22Rv1 (cell line): ENCODE measurements around the gene DMC1.

ENCODE experiments used
- H3K27ac ChIP-seq: fragments of 450-650 bp; 2 replicates; pipeline ENCODE4 v1.5.1; 2017
- CTCF ChIP-seq: fragments of 450-650 bp; IDR thresholded peaks from 2 replicates; pipeline ENCODE4 v1.5.1; 2017; ENCODE audit warnings: mild to moderate bottlenecking
- ZFX ChIP-seq: fragments of 450-650 bp; IDR thresholded peaks from 2 replicates; pipeline ENCODE4 v1.6.1; 2017; ENCODE audit warnings: antibody characterized with exemption, borderline replicate concordance

Gene DMC1

GRCh38 chr22:38505541-38506117 is 64.4 kb downstream of the DMC1 start:
- H3K27ac ChIP-seq, result peak overlapping the region; percentile 99
- no peak for TF ChIP-seq ZFX
- no peak for TF ChIP-seq CTCF

GRCh38 chr22:38504731-38505540 is 65.0 kb downstream of the DMC1 start:
- no peak for TF ChIP-seq CTCF
- TF ChIP-seq ZFX, result no peak
- H3K27ac ChIP-seq, result peak overlapping the region; percentile 99

DNA sequence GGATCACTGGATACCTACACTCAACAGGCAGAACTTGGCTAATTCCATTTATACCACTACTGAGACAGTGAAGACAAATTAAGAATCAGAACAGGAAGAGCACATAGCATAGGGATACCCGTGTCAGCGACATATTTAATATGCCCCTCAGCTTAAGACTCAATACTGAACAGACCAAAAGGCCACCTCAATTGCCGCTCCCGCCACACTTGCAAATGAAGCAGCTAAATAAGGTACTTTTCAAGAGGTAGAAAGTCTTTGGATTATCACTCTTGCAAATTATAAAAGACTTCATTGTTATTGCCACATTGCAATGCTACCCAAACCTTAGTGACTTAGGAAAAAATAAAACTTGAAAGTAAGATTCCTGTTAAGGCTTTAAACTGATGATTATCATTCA is 67.0 kb downstream of the DMC1 start:
- peak overlapping the region; percentile 7; the same call in 1 of the 2 replicates for H3K27ac ChIP-seq
- TF ChIP-seq ZFX (no peak), CTCF (no peak)

DNA sequence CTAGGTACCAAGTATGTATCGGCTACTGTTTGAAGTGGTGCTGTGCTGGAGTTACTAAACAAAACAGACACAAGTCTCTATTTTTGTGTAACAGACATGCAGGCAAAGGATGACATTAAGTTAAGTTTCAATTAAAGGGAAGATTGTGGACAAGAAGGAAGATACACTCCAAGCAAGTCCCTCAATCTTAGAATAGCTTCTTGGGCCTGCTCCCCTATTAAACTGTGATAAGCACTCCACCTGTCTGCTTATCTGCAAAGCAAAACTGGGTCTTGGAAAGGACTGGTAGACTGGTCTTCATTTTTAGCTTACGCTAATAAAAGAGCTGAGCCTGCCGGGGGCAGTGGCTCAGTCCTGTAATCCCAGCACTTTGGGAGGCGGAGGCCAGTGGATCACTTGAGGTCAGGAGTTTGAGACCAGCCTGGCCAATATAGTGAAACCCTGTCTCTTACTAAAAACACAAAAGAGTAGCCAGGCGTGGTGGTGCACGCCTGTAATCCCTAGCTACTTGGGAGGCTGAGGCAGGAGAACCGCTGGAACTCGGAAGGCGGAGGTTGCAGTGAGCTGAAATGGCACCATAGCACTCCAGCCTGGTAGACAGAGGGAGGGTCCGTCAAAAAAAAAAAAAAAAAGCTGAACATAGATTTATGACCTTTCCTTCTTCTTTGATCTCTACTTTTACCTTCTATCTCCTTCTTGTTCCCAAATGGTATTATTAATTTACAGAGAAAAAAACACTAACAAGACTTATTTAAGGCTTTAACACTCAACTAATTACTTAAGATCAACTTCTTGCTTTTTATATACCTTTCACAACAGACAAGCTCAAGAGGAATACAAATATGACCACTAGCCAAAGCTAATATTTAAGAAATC is 67.9 kb downstream of the DMC1 start:
- no peak for TF ChIP-seq CTCF
- TF ChIP-seq ZFX, result no peak
- H3K27ac ChIP-seq, result peak overlapping the region; percentile 7; the same call in 1 of the 2 replicates

GRCh38 chr22:38497869-38498268 is 72.1 kb downstream of the DMC1 start:
- TF ChIP-seq CTCF (no peak), ZFX (no peak)
- no peak overlapping the region for H3K27ac ChIP-seq

DNA sequence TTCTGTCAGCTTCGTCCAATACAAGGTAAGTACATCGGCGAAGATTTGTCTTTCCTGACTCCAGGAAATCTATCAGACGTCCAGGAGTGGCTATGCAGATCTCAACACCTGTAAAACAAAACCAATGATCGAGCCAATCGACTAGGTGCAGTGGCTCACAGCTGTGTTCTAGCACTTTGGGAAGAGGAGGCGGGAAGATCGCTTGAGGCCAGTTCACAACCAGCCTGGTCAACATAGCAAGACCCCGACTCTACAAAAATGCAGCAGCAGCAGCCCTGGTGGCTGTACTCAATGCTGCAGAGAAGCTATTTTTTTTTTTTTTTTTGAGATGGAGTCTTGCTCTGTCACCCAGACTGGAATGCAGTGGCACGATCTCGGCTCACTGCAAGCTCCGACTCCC is 75.0 kb downstream of the DMC1 start:
- TF ChIP-seq CTCF, result no peak
- no peak for TF ChIP-seq ZFX
- H3K27ac ChIP-seq, result no peak overlapping the region

- H3K27ac ChIP-seq, result no peak overlapping the region
- TF ChIP-seq CTCF (no peak), ZFX (no peak)
These were observed 75.5 kb downstream of the DMC1 start for GRCh38 chr22:38494498-38494897.
